Raji (cell line): ENCODE results near the gene KBTBD13.

ENCODE experiments used
- POLR2A ChIP-seq: IDR thresholded peaks from 2 replicates; pipeline ENCODE4 v1.6.1; 2011; ENCODE audit warnings: low read depth, low read length, control low read depth; ENCODE audit not compliant: insufficient read depth

Gene KBTBD13

DNA sequence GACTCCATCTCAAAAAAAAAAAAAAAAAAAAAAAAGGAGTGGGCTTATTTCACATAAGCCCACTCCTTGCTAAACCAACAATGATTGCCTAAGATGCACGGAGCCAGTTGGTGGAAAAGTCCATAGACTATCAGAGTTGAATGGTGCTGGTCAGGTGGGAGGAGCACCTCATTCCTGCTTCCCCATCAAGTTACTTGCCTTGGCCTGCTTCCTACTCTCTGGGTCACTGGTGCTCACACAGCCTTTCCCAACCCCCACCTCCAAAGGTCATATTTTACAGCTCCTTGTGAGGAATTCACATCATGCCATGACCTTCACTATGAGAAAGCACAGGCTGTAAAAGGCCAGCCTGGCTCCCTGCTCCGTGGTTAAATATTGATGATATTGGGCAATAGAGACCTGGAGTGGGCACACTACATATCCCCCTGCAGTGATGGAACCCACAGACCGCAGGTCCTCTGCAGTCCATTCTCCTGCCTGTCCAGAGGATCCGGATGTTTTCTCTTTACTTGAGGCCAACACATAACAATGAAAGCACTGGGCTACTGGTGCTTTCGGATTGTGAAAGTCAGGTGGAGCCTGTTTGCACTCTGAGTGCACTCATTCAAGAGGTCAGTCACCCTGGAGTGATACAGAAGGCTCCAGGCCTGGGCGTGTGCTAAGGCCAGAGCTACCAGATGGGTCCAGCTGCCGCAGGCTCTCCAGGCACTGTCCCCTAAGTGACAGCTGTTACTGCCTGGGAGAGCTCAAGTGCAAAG lies 31.6 kb upstream of the KBTBD13 start, which contains the start of gene SLC51B:
SLC51B (plus strand) TSS at position 664 of the 758 bp plus-strand sequence. CDS start 4,618 bp downstream, outside the sequence.
- TF ChIP-seq POLR2A: no peak

- no peak for TF ChIP-seq POLR2A
These were observed 28.3 kb upstream of the KBTBD13 start for GRCh38 chr15:65048241-65048640.

DNA sequence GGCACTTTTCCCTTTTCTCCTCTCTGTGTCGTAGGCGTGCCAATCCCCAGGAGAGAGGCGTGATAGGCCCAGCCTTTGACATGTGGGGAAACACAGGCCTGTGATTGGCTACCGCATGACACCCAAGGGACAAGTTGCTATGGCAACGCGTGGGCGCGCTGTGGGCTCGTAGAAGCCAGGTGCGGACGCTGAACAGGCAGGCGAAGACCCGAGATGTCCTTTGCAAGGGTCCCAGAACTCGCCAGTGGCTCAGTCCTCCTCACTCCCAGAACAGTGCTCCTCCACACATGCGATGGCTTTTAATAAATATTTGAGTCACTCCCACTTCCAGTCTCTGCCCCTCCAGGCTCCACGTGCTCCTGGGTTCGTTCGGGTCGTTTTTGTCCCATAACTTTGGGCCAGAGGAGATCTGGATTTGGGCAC lies 27.1 kb upstream of the KBTBD13 start:
- TF ChIP-seq POLR2A: no peak

- TF ChIP-seq POLR2A: no peak
These were observed 26.3 kb upstream of the KBTBD13 start for GRCh38 chr15:65050270-65050669.

- no peak for TF ChIP-seq POLR2A
These were observed 25.3 kb upstream of the KBTBD13 start for GRCh38 chr15:65051266-65051665.

DNA sequence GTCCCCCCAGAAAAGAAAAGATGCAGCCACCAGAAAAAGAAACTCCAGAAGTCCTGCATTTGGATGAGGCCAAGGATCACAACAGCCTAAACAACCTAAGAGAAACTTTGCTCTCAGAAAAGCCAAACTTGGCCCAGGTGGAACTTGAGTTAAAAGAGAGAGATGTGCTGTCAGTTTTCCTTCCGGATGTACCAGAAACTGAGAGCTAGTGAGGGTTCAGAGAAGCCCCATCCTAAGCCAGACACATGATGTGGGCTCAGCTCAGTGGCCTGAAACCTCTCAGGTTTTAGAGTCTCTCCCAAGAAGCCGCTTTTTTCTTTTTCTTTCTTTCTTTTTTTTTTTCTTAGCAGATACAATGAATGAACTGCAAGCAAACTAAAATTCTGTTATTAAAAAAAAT lies 23.6 kb upstream of the KBTBD13 start:
- no peak for TF ChIP-seq POLR2A

DNA sequence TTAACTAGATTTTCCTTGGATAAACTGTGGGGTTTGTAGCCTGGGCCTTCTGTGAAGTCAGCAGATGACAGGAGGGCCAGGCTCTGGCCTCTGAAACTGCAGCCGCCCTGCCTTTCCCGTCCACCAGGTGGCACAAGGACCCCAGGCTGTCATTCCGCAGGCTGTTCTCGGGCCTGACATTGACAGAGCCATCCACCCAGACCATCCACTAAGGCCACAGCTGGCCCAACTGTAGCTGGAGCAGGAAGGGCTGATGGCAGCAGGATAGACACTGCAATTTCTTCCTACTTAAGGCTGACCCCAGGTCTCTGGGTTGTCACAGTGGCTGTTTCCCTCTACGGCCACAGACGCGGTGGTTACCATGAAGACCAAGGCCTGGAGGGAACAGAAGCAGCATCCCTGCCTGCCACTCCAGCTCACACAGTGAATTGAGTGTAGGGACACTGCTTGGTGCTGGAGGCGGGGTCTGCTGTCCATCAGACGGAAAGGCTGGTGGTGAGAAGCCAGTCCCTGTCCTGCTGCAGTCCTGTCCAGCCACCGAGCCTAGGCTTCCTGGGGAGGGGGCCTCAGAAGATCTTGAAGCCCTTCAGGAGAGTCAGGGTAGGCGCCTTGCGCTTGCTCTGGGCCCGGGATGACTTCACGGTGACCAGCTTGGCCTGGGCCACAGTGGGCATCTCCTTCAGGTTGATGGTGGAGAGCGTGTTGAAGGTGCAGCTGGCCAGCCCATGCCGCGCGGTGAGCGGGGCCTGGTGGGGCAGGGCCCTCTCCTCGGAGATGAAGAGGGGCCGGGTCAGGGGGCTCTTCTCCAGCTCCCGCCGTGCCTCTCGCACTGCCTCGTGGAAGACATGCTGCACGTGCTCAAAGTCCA lies 22.0 kb upstream of the KBTBD13 start:
- TF ChIP-seq POLR2A: no peak

GRCh38 chr15:65055201-65055870 lies 21.2 kb upstream of the KBTBD13 start:
- no peak for TF ChIP-seq POLR2A

- no peak for TF ChIP-seq POLR2A
These were observed 20.4 kb upstream of the KBTBD13 start for GRCh38 chr15:65056106-65056505.

DNA sequence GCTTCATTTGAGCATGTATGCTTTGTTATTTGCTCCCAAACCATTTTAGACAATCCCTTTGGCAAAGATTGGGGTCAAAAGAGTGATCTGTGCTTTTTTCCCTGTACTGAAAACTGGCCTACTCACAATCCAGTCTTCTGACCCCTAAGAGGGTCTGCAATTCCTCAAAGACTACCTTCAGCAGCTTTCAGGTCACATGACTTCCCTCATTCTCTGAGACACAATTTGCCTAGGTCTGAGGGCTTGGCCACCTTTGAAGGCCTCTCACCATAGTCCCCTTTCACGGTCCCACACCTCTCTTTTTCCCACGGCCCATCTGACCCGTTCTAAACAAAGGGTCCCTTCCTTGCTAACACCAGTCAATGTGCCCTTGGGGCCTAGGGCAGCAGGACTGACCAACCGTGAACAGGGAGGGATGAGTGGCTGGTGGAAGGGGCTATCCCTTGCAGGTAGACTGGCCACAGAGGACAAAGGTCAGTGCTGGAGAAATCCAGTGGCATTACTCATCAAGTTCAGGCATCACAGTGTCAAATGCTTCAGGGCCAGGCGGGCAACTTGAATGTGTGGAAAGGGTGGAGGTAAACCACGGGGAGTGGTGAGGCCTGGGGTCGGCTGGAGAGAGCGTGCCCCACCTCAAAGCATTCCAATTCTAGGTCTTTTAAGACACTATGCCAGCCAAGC lies 19.5 kb upstream of the KBTBD13 start:
- TF ChIP-seq POLR2A: no peak

DNA sequence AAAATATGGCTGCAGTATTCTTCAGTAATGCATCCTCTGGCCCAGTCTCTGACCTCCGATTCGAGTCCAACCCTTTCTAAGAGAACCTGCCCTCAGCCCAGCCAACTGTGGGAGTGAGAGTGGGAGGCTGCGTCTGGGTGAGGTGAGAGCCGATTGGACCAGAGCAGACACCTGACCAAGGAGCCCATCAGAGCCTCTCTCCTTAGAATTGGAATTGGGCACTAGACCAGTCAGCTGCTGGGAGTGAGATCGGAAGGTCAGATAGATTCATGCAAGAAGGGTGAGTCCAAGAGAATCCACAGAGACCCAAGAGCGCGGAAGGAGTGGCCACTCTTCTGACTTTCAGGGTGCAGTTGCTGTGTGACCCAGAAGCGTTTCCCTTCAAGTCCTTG lies 19.0 kb upstream of the KBTBD13 start:
- TF ChIP-seq POLR2A: no peak

- TF ChIP-seq POLR2A: no peak
These were observed 17.9 kb upstream of the KBTBD13 start for GRCh38 chr15:65058394-65059368.

GRCh38 chr15:65059369-65059750 lies 17.2 kb upstream of the KBTBD13 start:
- TF ChIP-seq POLR2A: no peak
